ENCODE measurements around the gene SH3PXD2B.

DNA sequence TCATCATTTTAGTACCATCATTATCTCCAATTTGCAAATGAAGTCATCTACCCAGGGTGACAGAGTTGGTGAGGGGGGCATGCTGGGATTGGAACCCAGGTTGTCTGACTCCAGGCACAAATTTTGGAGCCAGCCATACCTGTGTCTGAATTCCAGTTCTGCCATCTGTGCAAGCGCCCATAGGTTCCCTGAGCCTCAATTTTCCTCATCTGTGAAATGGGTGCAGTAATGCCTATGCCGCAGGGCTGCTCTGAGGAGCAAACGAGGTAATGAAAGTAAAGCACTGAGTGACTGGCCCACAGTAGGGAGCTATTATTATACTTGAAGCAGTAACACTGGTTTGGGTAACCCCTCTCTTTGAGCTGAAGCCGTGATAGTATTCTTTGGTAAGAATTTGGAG lies 49.6 kb downstream of the SH3PXD2B start:
- no peak for TF ChIP-seq GABPA (IDR thresholded peaks at IDR 0.05; ENCODE audit: low read depth)
- TF ChIP-seq, protein P1, sequence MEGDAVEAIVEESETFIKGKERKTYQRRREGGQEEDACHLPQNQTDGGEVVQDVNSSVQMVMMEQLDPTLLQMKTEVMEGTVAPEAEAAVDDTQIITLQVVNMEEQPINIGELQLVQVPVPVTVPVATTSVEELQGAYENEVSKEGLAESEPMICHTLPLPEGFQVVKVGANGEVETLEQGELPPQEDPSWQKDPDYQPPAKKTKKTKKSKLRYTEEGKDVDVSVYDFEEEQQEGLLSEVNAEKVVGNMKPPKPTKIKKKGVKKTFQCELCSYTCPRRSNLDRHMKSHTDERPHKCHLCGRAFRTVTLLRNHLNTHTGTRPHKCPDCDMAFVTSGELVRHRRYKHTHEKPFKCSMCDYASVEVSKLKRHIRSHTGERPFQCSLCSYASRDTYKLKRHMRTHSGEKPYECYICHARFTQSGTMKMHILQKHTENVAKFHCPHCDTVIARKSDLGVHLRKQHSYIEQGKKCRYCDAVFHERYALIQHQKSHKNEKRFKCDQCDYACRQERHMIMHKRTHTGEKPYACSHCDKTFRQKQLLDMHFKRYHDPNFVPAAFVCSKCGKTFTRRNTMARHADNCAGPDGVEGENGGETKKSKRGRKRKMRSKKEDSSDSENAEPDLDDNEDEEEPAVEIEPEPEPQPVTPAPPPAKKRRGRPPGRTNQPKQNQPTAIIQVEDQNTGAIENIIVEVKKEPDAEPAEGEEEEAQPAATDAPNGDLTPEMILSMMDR (IDR thresholded peaks at IDR 0.05; ENCODE audit: insufficient read depth, low read length) = no peak
- TF ChIP-seq POLR2AphosphoS5 (IDR thresholded peaks at IDR 0.05; ENCODE audit: low read depth) = no peak
- TF ChIP-seq, protein P2, sequence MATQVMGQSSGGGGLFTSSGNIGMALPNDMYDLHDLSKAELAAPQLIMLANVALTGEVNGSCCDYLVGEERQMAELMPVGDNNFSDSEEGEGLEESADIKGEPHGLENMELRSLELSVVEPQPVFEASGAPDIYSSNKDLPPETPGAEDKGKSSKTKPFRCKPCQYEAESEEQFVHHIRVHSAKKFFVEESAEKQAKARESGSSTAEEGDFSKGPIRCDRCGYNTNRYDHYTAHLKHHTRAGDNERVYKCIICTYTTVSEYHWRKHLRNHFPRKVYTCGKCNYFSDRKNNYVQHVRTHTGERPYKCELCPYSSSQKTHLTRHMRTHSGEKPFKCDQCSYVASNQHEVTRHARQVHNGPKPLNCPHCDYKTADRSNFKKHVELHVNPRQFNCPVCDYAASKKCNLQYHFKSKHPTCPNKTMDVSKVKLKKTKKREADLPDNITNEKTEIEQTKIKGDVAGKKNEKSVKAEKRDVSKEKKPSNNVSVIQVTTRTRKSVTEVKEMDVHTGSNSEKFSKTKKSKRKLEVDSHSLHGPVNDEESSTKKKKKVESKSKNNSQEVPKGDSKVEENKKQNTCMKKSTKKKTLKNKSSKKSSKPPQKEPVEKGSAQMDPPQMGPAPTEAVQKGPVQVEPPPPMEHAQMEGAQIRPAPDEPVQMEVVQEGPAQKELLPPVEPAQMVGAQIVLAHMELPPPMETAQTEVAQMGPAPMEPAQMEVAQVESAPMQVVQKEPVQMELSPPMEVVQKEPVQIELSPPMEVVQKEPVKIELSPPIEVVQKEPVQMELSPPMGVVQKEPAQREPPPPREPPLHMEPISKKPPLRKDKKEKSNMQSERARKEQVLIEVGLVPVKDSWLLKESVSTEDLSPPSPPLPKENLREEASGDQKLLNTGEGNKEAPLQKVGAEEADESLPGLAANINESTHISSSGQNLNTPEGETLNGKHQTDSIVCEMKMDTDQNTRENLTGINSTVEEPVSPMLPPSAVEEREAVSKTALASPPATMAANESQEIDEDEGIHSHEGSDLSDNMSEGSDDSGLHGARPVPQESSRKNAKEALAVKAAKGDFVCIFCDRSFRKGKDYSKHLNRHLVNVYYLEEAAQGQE (IDR thresholded peaks at IDR 0.05; ENCODE audit: insufficient replicate concordance, low read depth) = no peak
